NCI-H524 (cell line): Measurements from ENCODE around the gene CD86.

Experiments
- DNase-seq, 2 experiments: peaks; one replicate each; lab custom pipeline; 2025; lab: John Stamatoyannopoulos, UW

Gene CD86

DNA sequence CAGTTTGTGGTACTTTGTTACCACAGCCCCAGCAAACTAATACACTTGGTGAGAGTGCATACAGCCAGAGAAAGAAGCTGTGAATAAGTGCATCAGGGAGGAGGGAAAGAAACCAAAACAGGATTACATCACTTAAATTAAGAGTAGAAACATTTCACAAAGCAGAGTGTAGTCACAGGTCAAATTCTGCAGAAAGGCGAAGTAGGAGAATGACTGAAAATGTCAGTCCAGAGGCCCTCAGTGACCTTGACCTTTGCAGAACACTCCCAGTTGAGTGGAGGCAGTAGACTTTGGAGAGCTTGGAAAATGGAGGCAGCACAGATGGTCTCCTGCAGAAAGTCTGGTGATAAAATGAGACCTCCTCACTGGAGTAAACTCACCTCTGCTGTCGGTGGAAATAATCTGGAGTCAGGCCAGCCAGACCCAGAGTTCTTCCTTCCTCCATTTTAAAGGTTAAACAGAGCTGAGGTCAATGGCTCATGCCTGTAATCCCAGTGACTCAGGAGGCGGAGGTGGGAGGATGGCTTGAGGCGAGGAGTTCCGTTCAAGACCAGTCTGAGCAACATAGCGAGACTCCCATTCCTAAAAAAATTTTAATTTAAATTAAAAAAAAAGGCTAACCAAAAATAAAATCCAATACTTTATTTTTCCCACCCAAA, 5.0 kb downstream of the CD86 start:
- DNase-seq = no peak

DNA sequence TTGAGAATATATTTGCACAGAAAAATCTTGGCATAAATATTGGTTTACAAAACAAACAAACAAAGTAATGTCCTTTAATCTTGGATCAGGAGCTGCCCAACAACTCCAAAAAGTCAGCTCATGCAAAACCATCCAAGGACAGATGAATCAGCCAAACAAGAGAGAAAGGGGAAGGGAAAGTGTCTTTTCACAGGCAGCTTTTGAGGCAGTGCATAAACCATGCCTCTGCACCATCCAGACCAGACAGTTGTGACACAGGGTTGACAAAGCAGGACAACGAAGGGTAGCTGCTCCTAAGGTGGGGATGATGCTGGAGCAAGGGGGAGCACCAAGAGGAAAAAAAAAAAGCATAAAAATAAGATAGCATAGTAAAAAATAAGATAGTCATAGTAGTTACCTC, 8.7 kb downstream of the CD86 start:
- DNase-seq = no peak

DNA sequence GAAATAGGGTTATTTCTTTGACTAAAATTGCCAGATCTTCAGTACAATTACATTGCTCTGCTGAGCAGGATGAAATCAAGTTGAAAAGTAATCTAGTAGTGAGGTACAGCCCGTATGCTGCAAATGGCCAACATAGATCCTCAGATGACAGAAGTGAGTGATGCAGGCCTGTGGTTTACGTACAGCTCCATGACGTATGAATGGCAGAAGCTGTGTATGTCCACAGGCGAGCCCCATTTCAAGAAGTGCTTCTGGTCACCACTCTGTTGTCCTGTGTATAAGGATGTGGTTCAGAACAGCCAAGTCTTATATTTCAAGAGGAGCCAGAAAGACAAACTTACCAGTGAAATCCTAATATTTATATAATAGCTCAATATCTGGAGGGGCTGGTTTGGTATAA, 9.2 kb downstream of the CD86 start:
- DNase-seq = no peak

DNA sequence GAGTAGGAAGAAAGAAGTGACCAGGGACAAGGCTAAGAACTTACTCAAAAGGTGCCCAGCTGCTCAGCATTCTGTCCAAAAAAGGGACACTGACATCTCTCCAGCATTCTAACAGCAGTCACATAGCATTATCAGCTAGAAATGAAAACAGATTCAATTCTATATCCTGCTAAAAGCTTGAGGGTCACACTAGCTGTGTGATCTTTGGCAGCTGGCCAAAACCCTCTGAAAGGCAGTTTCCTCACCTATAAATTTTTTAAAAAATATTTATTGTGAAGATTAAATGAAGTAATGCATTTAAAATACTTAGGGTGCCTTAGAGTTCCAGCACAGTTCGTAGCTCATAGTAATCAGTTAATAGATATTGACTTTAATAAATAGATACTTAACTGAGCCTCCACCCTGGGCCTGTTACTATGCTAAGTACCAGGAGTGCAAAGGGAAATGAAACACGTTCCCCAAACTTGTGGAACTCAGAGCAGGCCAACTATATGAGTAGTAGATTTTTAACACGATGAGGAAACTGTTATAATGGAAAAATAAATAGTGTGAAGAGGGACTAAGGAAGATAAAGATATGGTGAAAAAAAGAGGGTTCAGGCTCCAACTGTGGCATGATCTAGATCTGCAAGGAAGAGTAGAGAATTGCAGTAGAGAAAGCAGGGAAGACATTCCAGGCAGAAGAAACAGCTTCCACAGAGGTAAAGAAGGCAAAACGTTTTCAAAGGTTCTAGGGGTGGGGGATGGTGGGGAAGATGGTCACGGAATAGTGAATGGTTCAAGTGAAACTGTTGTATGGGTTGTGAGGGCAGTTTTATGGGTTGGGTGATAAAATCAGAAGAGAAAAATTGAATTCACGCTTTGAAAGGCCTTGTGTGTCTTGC, 11.4 kb downstream of the CD86 start:
- no peak for DNase-seq

DNA sequence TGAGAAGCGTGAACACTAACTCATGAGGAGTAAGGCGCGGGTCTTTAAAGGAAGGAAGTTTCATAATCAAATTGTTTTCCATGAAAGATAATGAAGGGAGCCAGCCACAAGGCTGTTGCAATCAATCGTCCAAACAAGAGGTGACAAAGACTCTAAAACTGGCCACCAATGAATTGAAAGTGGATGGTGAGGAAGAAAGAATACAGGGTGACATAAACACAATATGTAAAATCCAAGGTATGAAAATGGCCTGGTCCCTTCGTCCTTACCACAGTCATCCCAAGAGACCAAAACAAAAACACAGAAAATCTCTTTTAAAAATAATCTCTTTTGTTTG, 12.0 kb downstream of the CD86 start:
- DNase-seq = no peak

DNA sequence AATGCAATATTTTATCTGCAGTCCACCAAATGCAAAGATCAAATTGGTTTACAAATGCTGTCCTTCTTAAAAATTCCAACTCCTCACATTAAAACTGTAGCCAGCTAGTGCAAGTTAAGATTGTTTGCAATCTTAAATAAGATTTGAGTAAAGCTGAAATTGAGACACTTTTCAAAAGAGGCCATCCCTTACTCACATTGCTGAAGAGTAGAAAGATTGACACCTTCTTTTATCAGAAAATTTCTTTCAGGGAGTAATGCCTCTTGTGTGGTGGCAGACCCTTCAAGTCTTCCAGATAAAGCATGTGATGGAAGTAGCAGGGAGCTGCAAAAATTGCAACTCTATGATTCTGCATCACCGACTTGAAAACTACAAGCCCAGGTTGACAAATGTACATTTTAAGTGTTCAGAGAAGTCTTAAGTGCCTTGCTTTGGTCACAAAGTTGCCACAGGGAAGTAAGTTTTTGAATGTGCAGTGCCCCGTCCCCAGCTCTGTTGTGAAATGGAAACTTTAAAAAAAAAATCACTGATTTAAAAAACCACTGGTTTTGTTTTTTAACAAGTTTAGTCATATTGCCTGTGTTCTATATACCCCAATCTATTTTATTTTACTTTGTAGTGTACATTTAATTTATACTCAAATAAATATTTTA, 12.6 kb downstream of the CD86 start:
- DNase-seq = no peak

DNA sequence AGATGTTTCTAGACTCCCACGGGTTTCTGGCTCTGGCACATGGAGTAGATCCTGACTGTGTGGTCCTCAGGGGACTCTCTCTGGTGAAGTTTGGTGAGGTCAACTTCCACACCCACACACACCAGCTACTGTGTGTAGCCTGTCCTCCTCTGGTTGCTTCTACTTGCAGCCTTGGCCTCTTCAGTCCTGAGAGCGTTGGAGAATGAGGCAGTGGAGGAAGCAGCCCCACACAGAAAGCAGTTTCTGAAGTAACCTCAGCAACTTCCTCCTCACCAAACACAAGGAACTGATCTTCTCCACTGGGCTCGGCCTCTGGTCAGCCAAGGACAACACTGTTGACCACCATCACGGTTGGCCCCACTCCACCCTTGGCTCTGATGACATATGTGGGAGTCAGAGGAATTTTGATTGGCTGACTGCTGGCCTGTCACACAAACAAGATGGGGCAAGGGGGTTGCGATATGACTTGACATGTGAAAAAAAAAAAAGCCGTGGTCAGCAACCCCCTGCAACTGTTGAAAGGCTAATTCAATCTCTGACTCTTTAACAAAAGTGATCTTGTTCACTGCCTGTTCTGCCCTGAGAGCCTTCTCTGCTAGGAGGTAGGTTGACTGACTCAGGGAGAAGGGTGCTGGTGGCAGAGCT, 19.6 kb downstream of the CD86 start:
- DNase-seq = no peak

DNA sequence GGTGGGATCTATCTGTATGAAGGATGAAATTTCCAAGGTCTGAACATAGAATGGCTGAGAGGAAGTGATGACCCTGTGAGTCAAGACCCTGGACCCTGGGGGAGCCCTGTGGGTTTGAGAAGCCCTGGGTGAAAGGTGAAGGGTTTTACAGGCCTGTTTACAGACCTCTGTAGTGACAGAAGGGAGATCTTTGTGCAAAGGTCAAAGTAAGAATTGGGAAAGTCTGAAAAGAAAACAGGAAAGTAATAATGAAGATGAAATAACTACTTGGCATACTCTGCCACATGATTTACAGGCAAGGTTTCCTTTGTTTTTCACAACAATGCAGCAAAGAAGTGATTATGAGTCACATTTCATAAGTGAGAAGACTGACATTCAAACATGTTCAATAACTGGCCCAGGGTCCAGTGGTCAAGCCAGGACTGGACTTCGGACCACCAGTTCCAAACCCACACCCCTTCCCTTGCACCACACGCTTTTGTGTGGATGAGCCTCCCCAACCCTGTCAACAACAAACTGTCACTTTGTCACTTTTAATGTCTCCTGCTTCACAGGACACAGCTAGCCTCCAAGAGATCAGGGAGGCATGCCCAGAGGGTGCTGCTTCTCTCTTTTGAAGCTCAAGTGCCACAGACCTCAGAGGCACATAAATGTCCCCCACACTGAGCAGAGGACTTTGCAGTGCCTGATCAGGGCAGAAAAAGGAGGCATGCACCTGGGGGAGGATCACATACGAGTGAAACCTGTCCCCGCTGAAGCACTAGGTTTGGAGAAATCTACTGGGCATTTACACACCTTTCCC, 21.5 kb downstream of the CD86 start:
- DNase-seq = no peak

DNA sequence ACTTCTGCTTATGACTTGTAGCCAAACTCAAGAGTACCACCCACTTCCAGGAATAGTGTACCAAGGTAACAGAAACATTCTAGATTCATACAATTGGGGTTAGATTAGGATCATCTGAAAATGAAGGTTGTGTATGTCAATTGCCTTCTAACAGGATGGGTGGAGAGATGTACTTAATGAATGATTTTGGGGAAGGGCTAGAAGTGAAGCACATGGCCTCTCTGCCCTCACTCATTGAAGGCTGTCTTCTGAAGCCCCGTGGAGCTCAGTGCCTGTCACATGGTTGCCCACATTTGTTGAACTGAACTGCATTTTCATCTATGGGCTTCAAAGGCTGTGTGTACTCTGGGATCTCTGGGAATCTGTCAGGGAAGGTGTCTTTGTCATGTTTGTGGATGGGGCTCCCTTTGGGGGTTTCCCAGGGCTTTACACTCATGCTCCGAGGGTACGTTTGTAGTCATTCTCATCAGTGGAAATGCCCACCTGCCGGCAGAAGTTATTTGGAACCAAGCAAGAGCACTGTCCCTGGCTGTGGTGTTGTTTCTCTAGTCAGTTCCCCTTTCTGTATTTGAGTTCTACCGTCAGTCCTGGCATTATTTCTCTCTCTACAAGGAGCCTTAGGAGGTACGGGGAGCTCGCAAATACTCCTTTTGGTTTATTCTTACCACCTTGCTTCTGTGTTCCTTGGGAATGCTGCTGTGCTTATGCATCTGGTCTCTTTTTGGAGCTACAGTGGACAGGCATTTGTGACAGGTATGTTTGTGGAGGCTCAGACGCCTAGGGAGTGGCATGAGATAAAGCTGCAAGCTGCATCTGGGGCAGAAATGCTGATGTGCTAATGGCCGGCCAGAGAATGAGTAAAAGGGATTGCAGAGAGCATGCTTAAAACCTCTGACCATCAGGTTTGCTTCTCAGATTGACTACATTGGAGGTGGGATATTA, 22.4 kb downstream of the CD86 start:
- no peak for DNase-seq

DNA sequence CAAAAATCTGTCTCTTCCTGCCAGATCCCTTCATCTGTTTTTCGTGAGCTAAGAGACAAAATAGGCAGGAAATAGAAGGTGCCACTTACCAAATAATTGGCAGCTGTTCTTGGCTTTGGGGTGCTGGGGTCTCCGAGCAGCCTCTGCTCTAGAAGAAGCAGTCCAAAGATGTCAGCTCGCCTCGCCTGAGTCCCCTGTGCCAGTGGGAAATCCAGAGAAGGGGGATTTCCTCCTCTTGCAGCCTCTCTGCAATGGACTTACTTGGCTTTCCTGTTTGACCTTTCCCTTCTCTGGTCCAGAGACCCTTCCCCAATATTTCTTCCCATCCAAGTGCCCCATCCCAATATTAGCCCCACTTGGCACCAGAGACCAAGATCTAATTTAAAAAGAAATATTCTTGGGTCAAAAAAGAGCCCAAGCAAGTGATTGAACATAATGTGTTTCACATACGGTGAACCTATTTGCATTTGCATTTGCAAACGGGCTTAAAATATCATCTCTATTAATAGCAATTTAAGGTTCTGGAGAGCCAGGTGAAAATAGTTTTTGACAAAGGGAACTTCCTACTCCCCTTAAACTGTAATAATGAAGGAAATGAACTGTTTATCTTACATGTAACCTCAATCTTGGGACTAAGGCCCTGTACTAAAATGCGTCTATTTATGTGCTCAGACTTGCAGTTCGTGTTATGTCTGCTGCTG, 23.2 kb downstream of the CD86 start:
- DNase-seq = no peak

DNA sequence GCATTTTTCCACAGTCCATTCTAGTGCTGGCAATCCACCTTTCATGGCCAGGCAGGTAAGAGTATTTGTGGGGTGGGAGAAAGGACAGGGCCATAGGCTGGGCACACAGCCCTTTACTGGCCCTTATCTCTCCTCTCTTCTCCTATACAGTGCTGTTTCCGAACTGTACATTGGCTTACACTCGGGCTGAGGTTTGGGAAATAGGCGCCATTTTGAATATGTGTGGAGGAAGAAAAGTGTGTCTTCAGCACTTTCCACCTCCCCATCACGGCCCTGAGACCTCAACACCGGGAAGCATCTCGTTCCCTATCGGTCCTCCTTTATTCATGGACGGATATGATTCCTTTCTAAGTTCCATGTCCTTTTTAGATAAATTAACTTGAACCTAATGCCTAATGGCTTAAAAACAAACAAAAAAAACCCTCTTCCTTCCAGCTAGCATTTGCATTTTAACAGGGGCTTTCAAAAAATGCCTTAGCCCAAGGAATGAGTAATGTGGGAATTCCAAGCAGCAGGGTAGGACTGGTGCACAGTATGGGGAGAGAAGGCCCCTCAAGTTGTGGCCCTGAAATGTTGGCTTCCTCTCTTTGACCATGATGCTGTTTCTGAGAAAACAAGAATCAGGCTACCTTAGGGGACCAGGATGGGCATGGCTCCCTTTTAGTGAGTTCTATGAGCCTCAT, 24.5 kb downstream of the CD86 start:
- DNase-seq = no peak

DNA sequence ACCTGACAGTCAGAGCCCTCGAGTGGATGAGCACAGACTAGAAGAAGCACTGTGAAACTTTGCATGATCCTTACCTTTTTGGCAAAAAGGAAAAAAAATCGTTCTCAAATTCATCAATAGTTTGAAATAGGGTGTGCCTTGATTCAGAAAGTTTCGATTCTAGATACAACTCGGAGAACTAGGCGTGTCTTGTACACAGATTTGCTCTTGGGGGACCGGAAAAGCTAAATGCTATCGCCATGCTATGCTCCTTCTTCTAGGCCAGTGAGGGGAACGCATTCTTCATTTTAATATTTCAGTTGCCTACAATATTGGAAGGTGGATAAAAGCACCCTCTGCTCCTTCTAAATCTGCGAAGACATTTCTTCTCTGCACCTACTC, 25.0 kb downstream of the CD86 start:
- no peak for DNase-seq

DNA sequence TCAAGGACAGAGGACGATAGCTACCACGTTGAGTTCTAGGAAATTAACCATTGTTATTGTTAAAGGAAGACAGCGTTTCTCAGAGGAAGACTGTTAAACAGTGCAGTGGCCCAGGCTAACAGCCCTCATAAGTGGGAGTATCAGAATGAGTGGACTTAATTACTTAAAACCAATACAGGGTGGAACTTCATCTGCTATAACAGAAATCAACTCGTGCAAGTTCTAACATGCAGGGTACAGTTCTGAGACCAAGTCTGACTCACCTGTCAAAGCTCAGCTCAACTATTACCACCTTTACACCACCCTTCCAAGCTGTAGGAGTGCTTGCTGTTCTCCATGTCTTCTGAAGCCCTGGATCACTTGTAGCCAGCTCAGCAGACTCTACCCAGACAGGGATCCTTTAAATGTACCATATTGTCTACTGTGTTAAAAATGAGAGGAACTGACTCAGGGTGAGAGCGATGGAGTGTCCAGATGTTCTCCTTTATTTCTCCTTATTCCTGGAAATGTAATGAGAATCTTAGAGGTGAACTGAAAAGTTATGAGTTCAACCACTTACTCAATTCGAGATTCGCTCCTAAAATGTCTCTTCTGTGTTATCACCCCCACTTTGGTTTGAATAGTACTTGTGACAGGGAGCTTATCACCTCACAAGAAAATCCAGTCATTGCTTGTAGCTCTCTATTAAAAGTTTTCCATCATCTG, 26.5 kb downstream of the CD86 start:
- no peak for DNase-seq

DNA sequence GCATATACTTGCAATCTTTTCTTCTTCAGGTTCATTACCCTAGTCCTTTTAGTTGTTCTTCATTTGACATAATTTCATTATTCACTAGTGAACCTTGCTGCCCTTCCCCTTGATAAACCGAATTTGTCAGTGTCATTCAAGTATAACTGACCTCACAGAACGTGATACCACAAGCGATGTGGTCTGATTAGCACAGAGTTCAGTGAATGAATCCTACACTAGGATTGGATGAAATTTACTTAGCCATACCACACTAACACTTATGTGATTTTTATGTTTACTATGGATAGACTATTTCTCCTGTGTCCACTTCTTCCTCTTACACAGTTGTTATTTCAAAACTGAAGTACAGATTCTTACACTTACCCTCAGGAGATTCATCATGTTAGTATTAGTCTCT, 27.2 kb downstream of the CD86 start:
- DNase-seq = no peak

DNA sequence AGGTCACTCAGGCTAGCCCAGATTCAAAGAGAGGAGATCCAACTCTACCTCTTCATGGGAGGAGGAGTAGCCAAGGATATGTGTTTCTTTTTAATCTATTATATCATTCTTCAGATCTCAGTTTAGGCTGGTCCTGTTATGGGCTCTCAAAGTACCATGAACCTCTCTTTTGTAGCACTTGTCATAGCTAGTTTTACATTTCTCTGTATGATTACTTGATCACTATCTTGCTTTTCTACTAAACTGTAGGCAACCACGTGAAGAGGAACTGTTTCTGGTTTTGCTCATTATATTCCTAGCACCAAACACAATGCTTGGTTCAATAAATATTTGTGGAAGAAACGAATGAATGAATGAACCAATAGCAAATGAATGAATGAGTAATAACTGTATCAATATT, 29.6 kb downstream of the CD86 start:
- no peak for DNase-seq

DNA sequence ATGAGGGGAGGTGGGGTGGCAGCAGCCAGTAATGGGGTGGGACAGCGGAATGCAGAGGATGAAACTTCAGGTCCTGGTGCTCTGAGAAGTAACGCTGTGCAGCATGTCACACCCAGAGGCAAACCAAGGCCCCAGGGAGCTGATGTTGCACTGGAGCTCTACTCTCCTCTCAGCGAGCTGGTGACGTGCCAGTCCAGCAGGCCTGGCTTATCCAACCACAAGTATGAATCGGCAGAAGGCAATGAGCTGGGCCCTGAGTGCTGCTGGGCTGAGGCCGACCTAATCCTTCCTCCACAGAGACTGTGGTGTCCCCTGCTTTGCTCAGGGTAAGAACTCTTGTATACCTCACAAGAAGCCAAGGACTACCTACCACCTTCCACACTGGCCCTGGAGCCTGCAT, 30.5 kb downstream of the CD86 start:
- DNase-seq = no peak

DNA sequence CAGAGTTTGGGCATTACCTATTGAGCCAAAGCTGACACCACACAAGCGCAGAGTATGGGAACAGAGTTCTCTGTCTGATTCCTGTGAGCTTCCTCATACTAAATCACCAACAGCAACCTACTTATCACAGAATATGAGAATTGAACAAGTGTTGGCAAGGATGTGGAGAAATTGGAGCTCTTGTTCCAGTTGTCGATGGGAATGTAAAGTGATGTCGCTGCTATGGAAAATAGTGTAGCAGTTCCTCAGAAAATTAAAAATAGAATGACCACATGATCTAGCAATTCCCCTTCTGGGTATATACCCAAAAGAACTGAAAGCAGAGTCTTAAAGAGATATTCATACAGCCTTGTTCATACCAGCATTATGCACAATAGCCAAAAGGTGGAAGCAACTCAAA, 33.4 kb downstream of the CD86 start:
- no peak for DNase-seq

DNA sequence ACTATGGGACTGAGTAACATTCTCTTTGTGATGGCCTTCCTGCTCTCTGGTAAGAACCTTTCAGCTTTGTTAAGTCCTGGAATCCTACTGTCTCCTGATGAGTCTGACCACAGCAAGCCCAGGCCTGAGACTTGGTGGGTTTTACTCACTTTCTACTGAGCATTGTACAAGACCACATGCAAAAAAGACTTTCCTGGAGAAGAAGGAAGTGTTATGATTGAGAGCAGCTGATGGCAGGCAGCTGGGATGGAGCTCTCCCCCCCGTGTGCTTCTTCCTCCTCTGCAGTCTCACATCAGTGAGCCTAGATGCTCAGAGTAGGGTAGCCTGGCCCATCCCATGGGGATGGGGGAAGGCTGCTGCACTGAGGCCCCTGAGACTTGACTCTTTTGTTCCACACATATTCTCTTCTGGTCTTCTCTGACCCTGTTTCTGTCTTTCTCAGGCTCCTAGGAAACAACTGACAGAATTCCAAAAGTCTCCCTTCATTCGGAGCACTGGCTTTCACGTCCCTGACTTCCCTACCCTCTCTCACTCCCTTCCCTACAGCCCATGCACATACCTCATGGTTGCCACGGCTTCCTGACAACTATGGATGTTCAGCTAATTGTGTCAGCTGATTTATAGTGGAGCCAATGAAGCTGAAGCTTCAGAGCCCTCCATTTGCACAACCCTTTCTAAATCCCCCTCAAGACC, 36.6 kb downstream of the CD86 start:
- DNase-seq = no peak
